Neural cell (in vitro differentiated cells): ENCODE data around the gene AGPS.

Source experiments
- EP300 ChIP-seq: fragments of 450-650 bp; conservative IDR thresholded peaks from 2 replicates; pipeline ENCODE4 v1.6.1; 2014; ENCODE audit warnings: antibody characterized with exemption, mild to moderate bottlenecking, moderate library complexity; ENCODE audit not compliant: poor library complexity, severe bottlenecking
- EZH2 ChIP-seq: fragments of 200-600, 300-800 bp; shearing (Covaris generic), sonication (generic); IDR thresholded peaks from 2 replicates; pipeline ENCODE4 v1.6.1; 2014; ENCODE audit warnings: antibody characterized with exemption, low read length, borderline replicate concordance, mild to moderate bottlenecking; ENCODE audit not compliant: insufficient read depth, poor library complexity, severe bottlenecking
- MXI1 ChIP-seq: fragments of 450-650 bp; conservative IDR thresholded peaks from 2 replicates; pipeline ENCODE4 v1.6.1; 2014; ENCODE audit warnings: antibody characterized with exemption, mild to moderate bottlenecking; ENCODE audit not compliant: poor library complexity, severe bottlenecking
- POLR2AphosphoS5 ChIP-seq: IDR thresholded peaks from 2 replicates; pipeline ENCODE4 v1.6.1; 2012
- RAD21 ChIP-seq: fragments of 450-650 bp; conservative IDR thresholded peaks from 2 replicates; pipeline ENCODE4 v1.6.1; 2014; ENCODE audit warnings: antibody characterized with exemption, mild to moderate bottlenecking, moderate library complexity
- TAF1 ChIP-seq: IDR thresholded peaks from 2 replicates; pipeline ENCODE4 v1.6.1; 2012; ENCODE audit warnings: low read depth
- TF ChIP-seq, protein P1 (sequence below): fragments of 450-650 bp; IDR thresholded peaks from 2 replicates; pipeline ENCODE4 v1.5.1; 2014; ENCODE audit warnings: antibody characterized with exemption, mild to moderate bottlenecking, moderate library complexity; ENCODE audit not compliant: poor library complexity, severe bottlenecking
- TF ChIP-seq, protein P2 (sequence below): IDR thresholded peaks from 2 replicates; pipeline ENCODE4 v1.6.1; 2012; ENCODE audit warnings: borderline replicate concordance

DNA sequence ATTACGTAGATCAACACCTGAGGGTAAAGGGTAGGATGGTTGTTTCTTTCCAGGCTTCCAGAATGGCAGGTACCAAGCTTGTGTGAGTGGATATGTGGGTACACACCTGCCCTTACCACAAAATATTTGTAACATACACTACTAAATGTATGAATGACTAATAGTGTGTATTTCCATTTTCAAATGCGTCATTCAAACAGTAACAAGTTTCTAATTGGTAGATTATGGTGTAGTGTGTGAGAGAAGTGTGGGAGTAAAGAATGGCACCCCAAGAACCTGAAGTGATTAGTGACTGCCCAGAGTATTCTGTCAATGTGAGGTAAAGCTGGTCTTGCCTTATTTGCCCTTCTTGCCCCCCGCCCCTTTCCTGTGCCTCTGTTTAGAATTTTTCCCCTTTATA is 21.1 kb downstream of the AGPS start:
- TF ChIP-seq, protein P1, sequence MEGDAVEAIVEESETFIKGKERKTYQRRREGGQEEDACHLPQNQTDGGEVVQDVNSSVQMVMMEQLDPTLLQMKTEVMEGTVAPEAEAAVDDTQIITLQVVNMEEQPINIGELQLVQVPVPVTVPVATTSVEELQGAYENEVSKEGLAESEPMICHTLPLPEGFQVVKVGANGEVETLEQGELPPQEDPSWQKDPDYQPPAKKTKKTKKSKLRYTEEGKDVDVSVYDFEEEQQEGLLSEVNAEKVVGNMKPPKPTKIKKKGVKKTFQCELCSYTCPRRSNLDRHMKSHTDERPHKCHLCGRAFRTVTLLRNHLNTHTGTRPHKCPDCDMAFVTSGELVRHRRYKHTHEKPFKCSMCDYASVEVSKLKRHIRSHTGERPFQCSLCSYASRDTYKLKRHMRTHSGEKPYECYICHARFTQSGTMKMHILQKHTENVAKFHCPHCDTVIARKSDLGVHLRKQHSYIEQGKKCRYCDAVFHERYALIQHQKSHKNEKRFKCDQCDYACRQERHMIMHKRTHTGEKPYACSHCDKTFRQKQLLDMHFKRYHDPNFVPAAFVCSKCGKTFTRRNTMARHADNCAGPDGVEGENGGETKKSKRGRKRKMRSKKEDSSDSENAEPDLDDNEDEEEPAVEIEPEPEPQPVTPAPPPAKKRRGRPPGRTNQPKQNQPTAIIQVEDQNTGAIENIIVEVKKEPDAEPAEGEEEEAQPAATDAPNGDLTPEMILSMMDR, result no peak
- TF ChIP-seq MXI1 (no peak), POLR2AphosphoS5 (no peak), EZH2 (no peak), RAD21 (no peak), EP300 (no peak), TAF1 (no peak)
- TF ChIP-seq, protein P2, sequence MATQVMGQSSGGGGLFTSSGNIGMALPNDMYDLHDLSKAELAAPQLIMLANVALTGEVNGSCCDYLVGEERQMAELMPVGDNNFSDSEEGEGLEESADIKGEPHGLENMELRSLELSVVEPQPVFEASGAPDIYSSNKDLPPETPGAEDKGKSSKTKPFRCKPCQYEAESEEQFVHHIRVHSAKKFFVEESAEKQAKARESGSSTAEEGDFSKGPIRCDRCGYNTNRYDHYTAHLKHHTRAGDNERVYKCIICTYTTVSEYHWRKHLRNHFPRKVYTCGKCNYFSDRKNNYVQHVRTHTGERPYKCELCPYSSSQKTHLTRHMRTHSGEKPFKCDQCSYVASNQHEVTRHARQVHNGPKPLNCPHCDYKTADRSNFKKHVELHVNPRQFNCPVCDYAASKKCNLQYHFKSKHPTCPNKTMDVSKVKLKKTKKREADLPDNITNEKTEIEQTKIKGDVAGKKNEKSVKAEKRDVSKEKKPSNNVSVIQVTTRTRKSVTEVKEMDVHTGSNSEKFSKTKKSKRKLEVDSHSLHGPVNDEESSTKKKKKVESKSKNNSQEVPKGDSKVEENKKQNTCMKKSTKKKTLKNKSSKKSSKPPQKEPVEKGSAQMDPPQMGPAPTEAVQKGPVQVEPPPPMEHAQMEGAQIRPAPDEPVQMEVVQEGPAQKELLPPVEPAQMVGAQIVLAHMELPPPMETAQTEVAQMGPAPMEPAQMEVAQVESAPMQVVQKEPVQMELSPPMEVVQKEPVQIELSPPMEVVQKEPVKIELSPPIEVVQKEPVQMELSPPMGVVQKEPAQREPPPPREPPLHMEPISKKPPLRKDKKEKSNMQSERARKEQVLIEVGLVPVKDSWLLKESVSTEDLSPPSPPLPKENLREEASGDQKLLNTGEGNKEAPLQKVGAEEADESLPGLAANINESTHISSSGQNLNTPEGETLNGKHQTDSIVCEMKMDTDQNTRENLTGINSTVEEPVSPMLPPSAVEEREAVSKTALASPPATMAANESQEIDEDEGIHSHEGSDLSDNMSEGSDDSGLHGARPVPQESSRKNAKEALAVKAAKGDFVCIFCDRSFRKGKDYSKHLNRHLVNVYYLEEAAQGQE, result no peak
